Stimulated activated CD8-positive, alpha-beta memory T cell treated with anti-CD3 and anti-CD28 coated beads, Interleukin-2, amount 100 ng/mL, for 48 hours (primary cell): ENCODE measurements around the gene TMEM95.
"Not testable (repeated sequence)": the region's sequence is repeated elsewhere in the genome, so short reads cannot be mapped to it uniquely, and the experiment has no call there.

Experiments used
- DNase-seq, 2 donors: peaks; one replicate each; pipeline ENCODE4 v3.0.0-alpha.2; 2020; ENCODE audit warnings: low read depth in 2 of 2

TMEM95 gene

GRCh38 chr17:7323731-7324437 is 31.1 kb upstream of the TMEM95 start:
- DNase-seq, result peak; percentile 49 to 55

- DNase-seq, result no peak
Observed at GRCh38 chr17:7324438-7324779, 30.5 kb upstream of the TMEM95 start.

GRCh38 chr17:7325031-7325528 is 29.9 kb upstream of the TMEM95 start:
- no peak for DNase-seq

GRCh38 chr17:7326186-7326585 is 28.8 kb upstream of the TMEM95 start:
- no peak for DNase-seq

- no peak for DNase-seq
Observed at GRCh38 chr17:7327056-7327455, 27.9 kb upstream of the TMEM95 start.

- no peak for DNase-seq
Observed at GRCh38 chr17:7327501-7327900, 27.5 kb upstream of the TMEM95 start.

GRCh38 chr17:7328009-7328408 is 26.9 kb upstream of the TMEM95 start:
- no peak for DNase-seq

GRCh38 chr17:7328840-7329373 is 26.0 kb upstream of the TMEM95 start, which contains the start of gene NEURL4:
NEURL4 (minus strand) TSS chr17:7329335; CDS start chr17:7329312, 23 bp downstream.
- DNase-seq, result no peak

- peak; percentile 94 for DNase-seq
Observed at GRCh38 chr17:7329374-7329996, 25.5 kb upstream of the TMEM95 start.

- peak; percentile 73 to 77 for DNase-seq
Observed at GRCh38 chr17:7329997-7330637, 24.8 kb upstream of the TMEM95 start.

- DNase-seq, result no peak
Observed at GRCh38 chr17:7330638-7331015, 24.3 kb upstream of the TMEM95 start.

GRCh38 chr17:7332111-7332510 is 22.8 kb upstream of the TMEM95 start:
- no peak for DNase-seq

- not testable (repeated sequence) for DNase-seq
Observed at GRCh38 chr17:7332600-7333069, 22.3 kb upstream of the TMEM95 start.

- no peak for DNase-seq
Observed at GRCh38 chr17:7334938-7335538, 19.9 kb upstream of the TMEM95 start.

GRCh38 chr17:7335765-7336164 is 19.2 kb upstream of the TMEM95 start:
- not testable (repeated sequence) for DNase-seq

- DNase-seq, result peak; percentile 84 to 89
Observed at GRCh38 chr17:7336240-7337175, 18.4 kb upstream of the TMEM95 start, which contains the start of gene ACAP1. ACAP1 (plus strand) TSS chr17:7336529; CDS start chr17:7336735, 206 bp downstream.

- not testable (repeated sequence) for DNase-seq
Observed at GRCh38 chr17:7337600-7337999, 17.4 kb upstream of the TMEM95 start.

- DNase-seq, result no peak
Observed at GRCh38 chr17:7340179-7340578, 14.8 kb upstream of the TMEM95 start.

GRCh38 chr17:7341842-7342241 is 13.1 kb upstream of the TMEM95 start:
- no peak for DNase-seq

- no peak for DNase-seq
Observed at GRCh38 chr17:7343250-7343649, 11.7 kb upstream of the TMEM95 start.
